Hematopoietic multipotent progenitor cell treated with erythropoietin and hydrocortisone succinate and interleukin-3 and kit ligand, for 8 days (in vitro differentiated cells): Measurements from ENCODE around the gene PEF1.

ENCODE experiments used
- DNase-seq: peaks from one replicate; pipeline ENCODE4 v3.0.0-alpha.2; 2015

Gene PEF1

GRCh38 chr1:31670593-31670964, 25.9 kb upstream of the PEF1 start:
- no peak for DNase-seq

GRCh38 chr1:31669786-31670592, 25.3 kb upstream of the PEF1 start:
- peak; percentile 80 for DNase-seq

- no peak for DNase-seq
Measured at GRCh38 chr1:31669433-31669785, 24.7 kb upstream of the PEF1 start.

- no peak for DNase-seq
Measured at GRCh38 chr1:31668303-31668883, 23.7 kb upstream of the PEF1 start.

GRCh38 chr1:31667065-31667785, 22.5 kb upstream of the PEF1 start:
- no peak for DNase-seq

GRCh38 chr1:31666263-31666963, 21.7 kb upstream of the PEF1 start:
- no peak for DNase-seq

GRCh38 chr1:31665234-31665878, 20.7 kb upstream of the PEF1 start:
- no peak for DNase-seq

GRCh38 chr1:31664528-31664927, 19.9 kb upstream of the PEF1 start:
- no peak for DNase-seq

GRCh38 chr1:31663622-31664452, 19.2 kb upstream of the PEF1 start:
- DNase-seq, result peak; percentile 43

GRCh38 chr1:31662463-31662862, 17.8 kb upstream of the PEF1 start:
- DNase-seq, result no peak

- DNase-seq, result no peak
Measured at GRCh38 chr1:31661856-31662255, 17.2 kb upstream of the PEF1 start.

GRCh38 chr1:31660871-31661455, 16.3 kb upstream of the PEF1 start:
- no peak for DNase-seq

- DNase-seq, result no peak
Measured at GRCh38 chr1:31659889-31660288, 15.2 kb upstream of the PEF1 start.

GRCh38 chr1:31658721-31659120, 14.0 kb upstream of the PEF1 start:
- DNase-seq, result no peak

GRCh38 chr1:31657972-31658510, 13.4 kb upstream of the PEF1 start:
- DNase-seq, result no peak

- no peak for DNase-seq
Measured at GRCh38 chr1:31657020-31657804, 12.5 kb upstream of the PEF1 start.

- DNase-seq, result no peak
Measured at GRCh38 chr1:31655756-31656155, 11.1 kb upstream of the PEF1 start.

- no peak for DNase-seq
Measured at GRCh38 chr1:31655104-31655503, 10.4 kb upstream of the PEF1 start.

- DNase-seq, result no peak
Measured at GRCh38 chr1:31654474-31654776, 9.7 kb upstream of the PEF1 start.

GRCh38 chr1:31653717-31654473, 9.2 kb upstream of the PEF1 start:
- DNase-seq, result no peak
